DND-41 (cell line): Measurements from ENCODE around the gene TSEN15.

Experiments used
- EZH2 ChIP-seq: IDR thresholded peaks from 3 replicates; pipeline ENCODE4 v1.6.1; 2012; ENCODE audit warnings: borderline replicate concordance, low read depth, mild to moderate bottlenecking, moderate library complexity, low read length, inconsistent platforms; ENCODE audit not compliant: severe bottlenecking
- TF ChIP-seq, protein P1 (sequence below): IDR thresholded peaks from 2 replicates; pipeline ENCODE4 v1.5.1; 2012; ENCODE audit warnings: borderline replicate concordance, low read length, moderate library complexity, mild to moderate bottlenecking; ENCODE audit not compliant: poor library complexity, severe bottlenecking; ENCODE audit errors: extremely low read depth

DNA sequence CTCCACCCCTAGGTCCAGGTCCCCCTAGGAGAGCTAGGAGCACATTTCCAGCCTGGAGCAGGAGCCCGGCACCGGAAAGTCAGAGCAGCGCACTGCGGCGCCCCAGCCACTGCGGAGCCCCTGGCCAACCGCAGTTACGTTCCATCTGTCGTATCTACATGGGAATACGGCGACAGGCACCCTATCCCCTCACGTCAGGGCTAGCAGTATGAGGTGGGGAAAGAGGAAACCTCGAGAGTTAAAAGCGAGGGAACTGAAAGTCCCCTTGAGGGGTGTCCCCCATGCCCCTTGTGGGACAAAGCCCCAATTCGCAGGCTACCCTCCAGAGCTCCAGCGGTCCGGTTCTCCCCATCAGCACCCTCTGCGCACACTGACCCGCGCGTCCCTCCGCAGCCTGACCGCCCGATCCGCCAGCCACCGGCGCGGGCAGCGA, 15.0 kb upstream of the TSEN15 start:
- TF ChIP-seq EZH2: no peak
- TF ChIP-seq, protein P1, sequence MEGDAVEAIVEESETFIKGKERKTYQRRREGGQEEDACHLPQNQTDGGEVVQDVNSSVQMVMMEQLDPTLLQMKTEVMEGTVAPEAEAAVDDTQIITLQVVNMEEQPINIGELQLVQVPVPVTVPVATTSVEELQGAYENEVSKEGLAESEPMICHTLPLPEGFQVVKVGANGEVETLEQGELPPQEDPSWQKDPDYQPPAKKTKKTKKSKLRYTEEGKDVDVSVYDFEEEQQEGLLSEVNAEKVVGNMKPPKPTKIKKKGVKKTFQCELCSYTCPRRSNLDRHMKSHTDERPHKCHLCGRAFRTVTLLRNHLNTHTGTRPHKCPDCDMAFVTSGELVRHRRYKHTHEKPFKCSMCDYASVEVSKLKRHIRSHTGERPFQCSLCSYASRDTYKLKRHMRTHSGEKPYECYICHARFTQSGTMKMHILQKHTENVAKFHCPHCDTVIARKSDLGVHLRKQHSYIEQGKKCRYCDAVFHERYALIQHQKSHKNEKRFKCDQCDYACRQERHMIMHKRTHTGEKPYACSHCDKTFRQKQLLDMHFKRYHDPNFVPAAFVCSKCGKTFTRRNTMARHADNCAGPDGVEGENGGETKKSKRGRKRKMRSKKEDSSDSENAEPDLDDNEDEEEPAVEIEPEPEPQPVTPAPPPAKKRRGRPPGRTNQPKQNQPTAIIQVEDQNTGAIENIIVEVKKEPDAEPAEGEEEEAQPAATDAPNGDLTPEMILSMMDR: no peak
